ENCODE results near the gene SLC35A1. TPM values are rescaled to one million over a fixed set of nuclear protein-coding genes. Genes with fewer than 3 reads are reported as not detected.

SLC35A1 gene
- polyA plus RNA-seq, 1 donor from 2014 or later, result 76.1 TPM

DNA sequence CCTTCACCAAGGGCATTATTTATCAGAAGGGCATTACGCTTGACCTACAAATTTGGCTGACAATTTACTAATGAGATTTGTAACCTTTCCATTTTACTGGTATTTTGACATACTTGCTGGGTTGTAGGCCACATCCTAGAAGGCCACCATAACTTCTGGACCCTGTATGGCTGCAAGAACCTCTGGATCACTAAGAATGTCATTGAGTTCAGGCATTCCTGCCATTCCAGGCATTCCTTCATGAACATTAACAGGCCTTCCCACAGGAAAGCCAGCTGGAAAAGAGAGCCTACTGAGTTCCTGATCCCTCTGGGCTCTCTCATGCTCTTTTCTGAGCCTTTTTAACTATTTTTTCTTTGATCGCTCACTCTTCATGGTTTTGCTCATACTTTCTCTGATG is 28.4 kb upstream of the SLC35A1 start:
- no peak overlapping the region for H3K9ac ChIP-seq (ENCODE audit: low read length)
- no peak overlapping the region for H2AFZ ChIP-seq (ENCODE audit: low read depth, low read length)

DNA sequence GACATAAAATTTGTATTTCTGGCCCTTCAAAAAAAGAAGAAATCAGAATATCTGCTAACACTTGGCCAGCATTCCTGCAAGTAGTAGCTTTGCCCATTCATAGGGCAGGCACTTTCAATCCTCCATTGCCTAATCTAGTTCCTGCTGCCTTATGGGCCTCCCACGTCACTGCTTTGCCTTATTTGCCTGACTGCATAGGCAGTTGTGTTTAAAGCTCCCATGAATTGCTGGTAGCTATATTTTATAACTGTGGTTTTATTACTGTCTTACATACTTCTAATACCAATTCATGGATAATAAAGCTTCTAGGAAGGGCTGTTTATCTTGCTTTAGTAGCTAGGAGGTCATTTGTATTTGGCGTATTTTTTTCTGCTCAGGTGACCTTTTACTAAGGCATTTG is 7.7 kb upstream of the SLC35A1 start:
- Histone ChIP-seq H3K36me3 (ENCODE audit: insufficient read depth, low read length) (no peaks in the 10 kb centered on the region), H2AFZ (ENCODE audit: low read depth, low read length) (no peak overlapping the region)

More for the DNA sequence above, 28.4 kb upstream of the SLC35A1 start:
- Histone ChIP-seq H3K27ac (ENCODE audit: low read length) (no peak overlapping the region), H3F3A (ENCODE audit: insufficient read depth, low read length, poor library complexity, severe bottlenecking) (no peaks in the 10 kb centered on the region), H3K9me3 (ENCODE audit: low read length) (no peaks in the 10 kb centered on the region), H3K4me3 (ENCODE audit: low read length) (no peak overlapping the region), H3K27me3 (ENCODE audit: insufficient read depth, low read depth, low read length) (no peaks in the 10 kb centered on the region), H3K4me2 (ENCODE audit: low read length) (no peak overlapping the region), H3K9me2 (ENCODE audit: insufficient read depth, low read length) (no peaks in the 10 kb centered on the region), H3K79me2 (replicated peaks; ENCODE audit: insufficient read depth, low read length) (no peaks in the 10 kb centered on the region), H3K36me3 (ENCODE audit: insufficient read depth, low read length) (no peaks in the 10 kb centered on the region), H4K20me1 (ENCODE audit: insufficient read depth) (no peaks in the 10 kb centered on the region)
- TF ChIP-seq RAD21 (conservative IDR thresholded peaks at IDR 0.05) (no peak), TAF1 (IDR thresholded peaks at IDR 0.05; ENCODE audit: low read depth) (no peak), EZH2 (IDR thresholded peaks at IDR 0.05; ENCODE audit: borderline replicate concordance, insufficient read depth, low read length, poor library complexity, severe bottlenecking) (no peak), SMC3 (conservative IDR thresholded peaks at IDR 0.05; ENCODE audit: poor library complexity) (no peak), POLR2AphosphoS5 (IDR thresholded peaks at IDR 0.05) (no peak), MXI1 (conservative IDR thresholded peaks at IDR 0.05; ENCODE audit: poor library complexity, severe bottlenecking) (no peak)

DNA sequence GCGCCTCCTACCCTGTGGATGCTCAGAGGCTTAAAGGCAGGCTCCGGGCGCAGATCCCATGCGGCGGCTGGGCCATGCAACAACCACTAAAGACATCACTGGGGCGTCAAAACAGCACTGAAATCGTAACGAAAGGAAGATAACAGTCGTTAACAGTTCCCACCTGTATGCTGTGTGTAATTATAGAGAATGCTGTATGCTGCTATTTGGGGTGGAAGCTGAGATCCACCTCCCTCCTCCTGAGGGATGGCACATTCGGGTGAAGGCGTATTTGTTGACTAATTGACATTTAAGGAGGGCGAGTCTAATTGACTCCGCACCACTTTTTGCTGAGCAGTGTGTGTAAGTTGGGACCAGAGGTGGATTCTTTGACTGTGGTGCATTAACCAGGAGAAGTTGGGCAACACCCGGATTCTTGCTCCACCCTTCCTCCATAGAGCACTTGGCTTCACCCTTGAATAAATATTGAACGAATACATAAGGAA is 687 bp downstream of the SLC35A1 start:
- Histone ChIP-seq H3K4me2 (ENCODE audit: low read length) (peak overlapping the region; percentile 88), H3F3A (ENCODE audit: insufficient read depth, low read length, poor library complexity, severe bottlenecking) (no peaks in the 10 kb centered on the region), H3K27me3 (ENCODE audit: insufficient read depth, low read depth, low read length) (no peaks in the 10 kb centered on the region), H3K27ac (ENCODE audit: low read length) (peak overlapping the region; percentile 70), H3K9me2 (ENCODE audit: insufficient read depth, low read length) (no peaks in the 10 kb centered on the region), H4K20me1 (ENCODE audit: insufficient read depth) (no peaks in the 10 kb centered on the region), H3K9ac (ENCODE audit: low read length) (peak overlapping the region; percentile 81), H3K79me2 (replicated peaks; ENCODE audit: insufficient read depth, low read length) (peaks cover 11% of the 10 kb centered on the region), H2AFZ (ENCODE audit: low read depth, low read length) (peak overlapping the region; percentile 92), H3K4me3 (ENCODE audit: low read length) (peak overlapping the region; percentile 97), H3K36me3 (ENCODE audit: insufficient read depth, low read length) (no peaks in the 10 kb centered on the region), H3K9me3 (ENCODE audit: low read length) (no peaks in the 10 kb centered on the region)
- TF ChIP-seq EP300 (conservative IDR thresholded peaks at IDR 0.05; ENCODE audit: poor library complexity, severe bottlenecking), result no peak
- no peak for TF ChIP-seq TAF1 (IDR thresholded peaks at IDR 0.05; ENCODE audit: low read depth)
- TF ChIP-seq RAD21 (conservative IDR thresholded peaks at IDR 0.05), result peak; percentile 38
- peak; percentile 52 for TF ChIP-seq MXI1 (conservative IDR thresholded peaks at IDR 0.05; ENCODE audit: poor library complexity, severe bottlenecking)
- no peak for TF ChIP-seq EZH2 (IDR thresholded peaks at IDR 0.05; ENCODE audit: borderline replicate concordance, insufficient read depth, low read length, poor library complexity, severe bottlenecking)
- TF ChIP-seq, protein P1, sequence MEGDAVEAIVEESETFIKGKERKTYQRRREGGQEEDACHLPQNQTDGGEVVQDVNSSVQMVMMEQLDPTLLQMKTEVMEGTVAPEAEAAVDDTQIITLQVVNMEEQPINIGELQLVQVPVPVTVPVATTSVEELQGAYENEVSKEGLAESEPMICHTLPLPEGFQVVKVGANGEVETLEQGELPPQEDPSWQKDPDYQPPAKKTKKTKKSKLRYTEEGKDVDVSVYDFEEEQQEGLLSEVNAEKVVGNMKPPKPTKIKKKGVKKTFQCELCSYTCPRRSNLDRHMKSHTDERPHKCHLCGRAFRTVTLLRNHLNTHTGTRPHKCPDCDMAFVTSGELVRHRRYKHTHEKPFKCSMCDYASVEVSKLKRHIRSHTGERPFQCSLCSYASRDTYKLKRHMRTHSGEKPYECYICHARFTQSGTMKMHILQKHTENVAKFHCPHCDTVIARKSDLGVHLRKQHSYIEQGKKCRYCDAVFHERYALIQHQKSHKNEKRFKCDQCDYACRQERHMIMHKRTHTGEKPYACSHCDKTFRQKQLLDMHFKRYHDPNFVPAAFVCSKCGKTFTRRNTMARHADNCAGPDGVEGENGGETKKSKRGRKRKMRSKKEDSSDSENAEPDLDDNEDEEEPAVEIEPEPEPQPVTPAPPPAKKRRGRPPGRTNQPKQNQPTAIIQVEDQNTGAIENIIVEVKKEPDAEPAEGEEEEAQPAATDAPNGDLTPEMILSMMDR (IDR thresholded peaks at IDR 0.05; ENCODE audit: poor library complexity, severe bottlenecking), result no peak
- no peak for TF ChIP-seq SMC3 (conservative IDR thresholded peaks at IDR 0.05; ENCODE audit: poor library complexity)

More for the DNA sequence above, 7.7 kb upstream of the SLC35A1 start:
- Histone ChIP-seq H3K27me3 (ENCODE audit: insufficient read depth, low read depth, low read length) (no peaks in the 10 kb centered on the region), H3K9me3 (ENCODE audit: low read length) (no peaks in the 10 kb centered on the region), H3F3A (ENCODE audit: insufficient read depth, low read length, poor library complexity, severe bottlenecking) (no peaks in the 10 kb centered on the region), H3K79me2 (replicated peaks; ENCODE audit: insufficient read depth, low read length) (no peaks in the 10 kb centered on the region), H3K4me2 (ENCODE audit: low read length) (no peak overlapping the region), H3K9me2 (ENCODE audit: insufficient read depth, low read length) (no peaks in the 10 kb centered on the region), H3K4me3 (ENCODE audit: low read length) (no peak overlapping the region), H4K20me1 (ENCODE audit: insufficient read depth) (no peaks in the 10 kb centered on the region), H3K27ac (ENCODE audit: low read length) (no peak overlapping the region), H3K9ac (ENCODE audit: low read length) (no peak overlapping the region)
- TF ChIP-seq MXI1 (conservative IDR thresholded peaks at IDR 0.05; ENCODE audit: poor library complexity, severe bottlenecking) (no peak), RAD21 (conservative IDR thresholded peaks at IDR 0.05) (no peak), SMC3 (conservative IDR thresholded peaks at IDR 0.05; ENCODE audit: poor library complexity) (no peak), TAF1 (IDR thresholded peaks at IDR 0.05; ENCODE audit: low read depth) (no peak), POLR2AphosphoS5 (IDR thresholded peaks at IDR 0.05) (no peak), EZH2 (IDR thresholded peaks at IDR 0.05; ENCODE audit: borderline replicate concordance, insufficient read depth, low read length, poor library complexity, severe bottlenecking) (no peak), EP300 (conservative IDR thresholded peaks at IDR 0.05; ENCODE audit: poor library complexity, severe bottlenecking) (no peak)
- TF ChIP-seq, protein P2, sequence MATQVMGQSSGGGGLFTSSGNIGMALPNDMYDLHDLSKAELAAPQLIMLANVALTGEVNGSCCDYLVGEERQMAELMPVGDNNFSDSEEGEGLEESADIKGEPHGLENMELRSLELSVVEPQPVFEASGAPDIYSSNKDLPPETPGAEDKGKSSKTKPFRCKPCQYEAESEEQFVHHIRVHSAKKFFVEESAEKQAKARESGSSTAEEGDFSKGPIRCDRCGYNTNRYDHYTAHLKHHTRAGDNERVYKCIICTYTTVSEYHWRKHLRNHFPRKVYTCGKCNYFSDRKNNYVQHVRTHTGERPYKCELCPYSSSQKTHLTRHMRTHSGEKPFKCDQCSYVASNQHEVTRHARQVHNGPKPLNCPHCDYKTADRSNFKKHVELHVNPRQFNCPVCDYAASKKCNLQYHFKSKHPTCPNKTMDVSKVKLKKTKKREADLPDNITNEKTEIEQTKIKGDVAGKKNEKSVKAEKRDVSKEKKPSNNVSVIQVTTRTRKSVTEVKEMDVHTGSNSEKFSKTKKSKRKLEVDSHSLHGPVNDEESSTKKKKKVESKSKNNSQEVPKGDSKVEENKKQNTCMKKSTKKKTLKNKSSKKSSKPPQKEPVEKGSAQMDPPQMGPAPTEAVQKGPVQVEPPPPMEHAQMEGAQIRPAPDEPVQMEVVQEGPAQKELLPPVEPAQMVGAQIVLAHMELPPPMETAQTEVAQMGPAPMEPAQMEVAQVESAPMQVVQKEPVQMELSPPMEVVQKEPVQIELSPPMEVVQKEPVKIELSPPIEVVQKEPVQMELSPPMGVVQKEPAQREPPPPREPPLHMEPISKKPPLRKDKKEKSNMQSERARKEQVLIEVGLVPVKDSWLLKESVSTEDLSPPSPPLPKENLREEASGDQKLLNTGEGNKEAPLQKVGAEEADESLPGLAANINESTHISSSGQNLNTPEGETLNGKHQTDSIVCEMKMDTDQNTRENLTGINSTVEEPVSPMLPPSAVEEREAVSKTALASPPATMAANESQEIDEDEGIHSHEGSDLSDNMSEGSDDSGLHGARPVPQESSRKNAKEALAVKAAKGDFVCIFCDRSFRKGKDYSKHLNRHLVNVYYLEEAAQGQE (IDR thresholded peaks at IDR 0.05; ENCODE audit: borderline replicate concordance), result no peak
